Sigmoid colon (tissue), 4 donors: ENCODE results near the gene SMAD6.

Source experiments
- EP300 ChIP-seq, 4 donors: sonication (generic); formaldehyde crosslinking; IDR thresholded peaks; one replicate each; pipeline ENCODE4 v1.6.1; 2017; ENCODE audit warnings: antibody characterized with exemption in 4 of 4
- TF ChIP-seq, protein P1 (sequence below), 4 experiments: fragments of 450-650 bp in 3 of 4; fragments of 200-600 bp in 1 of 4; IDR thresholded peaks; one replicate each; pipeline ENCODE4 v1.5.1; 2016 to 2019; ENCODE audit warnings: antibody characterized with exemption in 4 of 4, mild to moderate bottlenecking in 3 of 4, moderate library complexity in 2 of 4

DNA sequence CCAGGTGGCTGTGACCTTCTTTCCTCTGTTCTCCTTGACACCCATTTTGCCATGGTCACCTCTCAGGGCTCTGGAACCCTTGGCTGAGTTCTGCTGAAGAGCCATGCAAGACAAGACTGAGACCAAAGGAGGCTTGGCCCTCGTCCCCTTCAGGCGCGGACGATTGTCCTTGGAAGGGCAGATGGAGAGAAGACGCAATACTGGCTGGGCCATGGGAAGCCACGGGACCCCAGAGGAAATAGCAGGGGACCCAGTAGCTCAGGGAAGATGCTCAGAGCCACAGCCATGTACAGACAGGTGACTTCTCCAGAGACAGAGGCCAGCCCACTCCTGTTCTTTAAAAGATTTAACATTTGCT is 125.6 kb downstream of the SMAD6 start:
- TF ChIP-seq, protein P1, sequence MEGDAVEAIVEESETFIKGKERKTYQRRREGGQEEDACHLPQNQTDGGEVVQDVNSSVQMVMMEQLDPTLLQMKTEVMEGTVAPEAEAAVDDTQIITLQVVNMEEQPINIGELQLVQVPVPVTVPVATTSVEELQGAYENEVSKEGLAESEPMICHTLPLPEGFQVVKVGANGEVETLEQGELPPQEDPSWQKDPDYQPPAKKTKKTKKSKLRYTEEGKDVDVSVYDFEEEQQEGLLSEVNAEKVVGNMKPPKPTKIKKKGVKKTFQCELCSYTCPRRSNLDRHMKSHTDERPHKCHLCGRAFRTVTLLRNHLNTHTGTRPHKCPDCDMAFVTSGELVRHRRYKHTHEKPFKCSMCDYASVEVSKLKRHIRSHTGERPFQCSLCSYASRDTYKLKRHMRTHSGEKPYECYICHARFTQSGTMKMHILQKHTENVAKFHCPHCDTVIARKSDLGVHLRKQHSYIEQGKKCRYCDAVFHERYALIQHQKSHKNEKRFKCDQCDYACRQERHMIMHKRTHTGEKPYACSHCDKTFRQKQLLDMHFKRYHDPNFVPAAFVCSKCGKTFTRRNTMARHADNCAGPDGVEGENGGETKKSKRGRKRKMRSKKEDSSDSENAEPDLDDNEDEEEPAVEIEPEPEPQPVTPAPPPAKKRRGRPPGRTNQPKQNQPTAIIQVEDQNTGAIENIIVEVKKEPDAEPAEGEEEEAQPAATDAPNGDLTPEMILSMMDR (IDR thresholded peaks at IDR 0.05), result no peak
- TF ChIP-seq EP300 (IDR thresholded peaks at IDR 0.05), result no peak
